Measurements from ENCODE around the gene TLE5. TPM values are rescaled to one million over a fixed set of nuclear protein-coding genes. Genes with fewer than 3 reads are reported as not detected.
A peak's percentile ranks its signal among the peaks of the same experiment; 100 is the strongest.

Gene TLE5
- total RNA-seq, 2 donors from 2014 or later = 407 to 409 TPM

- no peaks in the 10 kb centered on the region for H3K36me3 ChIP-seq
- H3K27me3 ChIP-seq = no peaks in the 10 kb centered on the region
- H3K9ac ChIP-seq (ENCODE audit: low read depth in 2 of 2, low read length in 2 of 2) = peak overlapping the region; percentile 38 to 76
- DNase-seq = peak; percentile 94
- no peaks in the 10 kb centered on the region for H3K9me3 ChIP-seq
- peak overlapping the region; percentile 95 for H3K27ac ChIP-seq
- peaks cover 5% of the 10 kb centered on the region for H3K4me1 ChIP-seq
- H3K4me3 ChIP-seq = peak overlapping the region; percentile 54
- TF ChIP-seq CTCF (IDR thresholded peaks at IDR 0.05) = no peak
- intact Hi-C loops (cut with DNase I) = no loop called here
These were observed 25.9 kb downstream of the TLE5 start for GRCh38 chr19:3036119-3036976.

- no peaks in the 10 kb centered on the region for H3K9me3 ChIP-seq
- peak overlapping the region; percentile 54 for H3K4me3 ChIP-seq
- H3K36me3 ChIP-seq = no peaks in the 10 kb centered on the region
- peak overlapping the region; percentile 74 to 76 for H3K9ac ChIP-seq (ENCODE audit: low read depth in 2 of 2, low read length in 2 of 2)
- intact Hi-C loops (cut with DNase I) = no loop called here
- H3K27ac ChIP-seq = peak overlapping the region; percentile 95
- DNase-seq = peak; percentile 99
- H3K27me3 ChIP-seq = no peaks in the 10 kb centered on the region
- no peak for TF ChIP-seq CTCF (IDR thresholded peaks at IDR 0.05)
- H3K4me1 ChIP-seq = peaks cover 5% of the 10 kb centered on the region
These were observed 26.7 kb downstream of the TLE5 start for GRCh38 chr19:3035542-3036118.

- intact Hi-C loops (cut with DNase I) = no loop called here
- Histone ChIP-seq H3K4me3 (peak overlapping the region; percentile 54), H3K36me3 (no peaks in the 10 kb centered on the region), H3K27me3 (no peaks in the 10 kb centered on the region), H3K9ac (ENCODE audit: low read depth in 2 of 2, low read length in 2 of 2) (peak overlapping the region; percentile 74 to 76), H3K4me1 (peaks cover 5% of the 10 kb centered on the region), H3K9me3 (no peaks in the 10 kb centered on the region), H3K27ac (peak overlapping the region; percentile 95)
- DNase-seq = no peak
- TF ChIP-seq CTCF (IDR thresholded peaks at IDR 0.05) = no peak
These were observed 27.4 kb downstream of the TLE5 start for GRCh38 chr19:3034656-3035541.

- TF ChIP-seq CTCF (IDR thresholded peaks at IDR 0.05) = no peak
- intact Hi-C loops (cut with DNase I) = no loop called here
These were observed 28.0 kb downstream of the TLE5 start for GRCh38 chr19:3034406-3034655.

GRCh38 chr19:3033595-3034405, 28.5 kb downstream of the TLE5 start:
- no peak for TF ChIP-seq CTCF (IDR thresholded peaks at IDR 0.05)
- Histone ChIP-seq H3K27me3 (no peaks in the 10 kb centered on the region), H3K36me3 (no peaks in the 10 kb centered on the region), H3K9ac (ENCODE audit: low read depth in 2 of 2, low read length in 2 of 2) (peak overlapping the region in 1 of 2 donors; percentile 76), H3K9me3 (no peaks in the 10 kb centered on the region), H3K27ac (no peak overlapping the region), H3K4me1 (peaks cover 5% of the 10 kb centered on the region), H3K4me3 (no peak overlapping the region)
- intact Hi-C loops (cut with DNase I) = no loop called here
- no peak for DNase-seq

More at GRCh38 chr19:3034406-3034655, 28.0 kb downstream of the TLE5 start:
- H3K27me3 ChIP-seq = no peaks in the 10 kb centered on the region
- H3K27ac ChIP-seq = no peak overlapping the region
- no peaks in the 10 kb centered on the region for H3K9me3 ChIP-seq
- peaks cover 5% of the 10 kb centered on the region for H3K4me1 ChIP-seq
- H3K4me3 ChIP-seq = no peak overlapping the region
- DNase-seq = no peak
- H3K36me3 ChIP-seq = no peaks in the 10 kb centered on the region
- peak overlapping the region; percentile 74 to 76 for H3K9ac ChIP-seq (ENCODE audit: low read depth in 2 of 2, low read length in 2 of 2)
